Large intestine (tissue), 12 donors: ENCODE measurements around the gene COMTD1. TPM values are rescaled to one million over a fixed set of nuclear protein-coding genes. Genes with fewer than 3 reads are reported as not detected.

Experiments used
- DNase-seq, 2 donors: peaks; one replicate each; pipeline versions ENCODE4 v3.0.0 to v3.0.0-alpha.2; 2013
- H3K27ac ChIP-seq: one replicate; pipeline ENCODE4 v1.5.1; 2013; ENCODE audit warnings: low read length
- H3K27me3 ChIP-seq: 2 replicates; pipeline ENCODE4 v1.6.1; 2013; ENCODE audit warnings: low read length; ENCODE audit not compliant: control insufficient read depth, insufficient read depth
- H3K36me3 ChIP-seq: 2 replicates; pipeline ENCODE4 v1.6.1; 2013; ENCODE audit warnings: low read length; ENCODE audit not compliant: control insufficient read depth, insufficient read depth
- H3K4me1 ChIP-seq: one replicate; pipeline ENCODE4 v1.6.1; 2013; ENCODE audit warnings: low read length; ENCODE audit not compliant: control insufficient read depth, insufficient read depth
- H3K4me3 ChIP-seq: one replicate; pipeline ENCODE4 v1.5.1; 2013; ENCODE audit warnings: low read length
- H3K9me3 ChIP-seq: one replicate; pipeline ENCODE4 v1.6.1; 2013; ENCODE audit warnings: mild to moderate bottlenecking, low read depth, low read length, moderate library complexity; ENCODE audit not compliant: control insufficient read depth
- WGBS: methylation state at CpG from one replicate; pipeline ENCODE4 v1.1.5; 2013; ENCODE audit warnings: low lambda C conversion rate; ENCODE audit not compliant: insufficient coverage; 5-methylcytosine and 5-hydroxymethylcytosine counted together
- long read RNA-seq, 11 donors: transcript quantifications; one replicate each; lab custom pipeline, GENCODE V29; 2026
- polyA plus RNA-seq: library from polyadenylated mRNA; unstranded; fragments of 120-200 nt; gene quantifications from one replicate; pipeline ENCODE4 v1.2.1, GENCODE V29; 2013

COMTD1 gene
- polyA plus RNA-seq = 34.2 TPM
- long read RNA-seq, donor 1, transcript COMTD1-201 (7 exons, 976 nt) = major isoform, 14 of 19 reads
- long read RNA-seq, donor 1, partial matches to known transcripts = 5 of 19 reads
- long read RNA-seq, donor 1, other reads (novel, unspliced or antisense) = 0 of 19 reads
- long read RNA-seq, donor 2, transcript COMTD1-201 (7 exons, 976 nt) = major isoform, 32 of 38 reads
- long read RNA-seq, donor 2, partial matches to known transcripts = 0 of 38 reads
- long read RNA-seq, donor 2, other reads (novel, unspliced or antisense) = 0 of 38 reads
- long read RNA-seq, donor 3 = 0 reads
- long read RNA-seq, donor 4, partial matches to known transcripts = 0 of 2 reads
- long read RNA-seq, donor 4, other reads (novel, unspliced or antisense) = 0 of 2 reads
- long read RNA-seq, donor 5, transcript COMTD1-201 (7 exons, 976 nt) = major isoform, 7 of 7 reads
- long read RNA-seq, donor 5, partial matches to known transcripts = 0 of 7 reads
- long read RNA-seq, donor 5, other reads (novel, unspliced or antisense) = 0 of 7 reads
- long read RNA-seq, donor 6, transcript COMTD1-201 (7 exons, 976 nt) = major isoform, 14 of 20 reads
- long read RNA-seq, donor 6, partial matches to known transcripts = 0 of 20 reads
- long read RNA-seq, donor 6, other reads (novel, unspliced or antisense) = 0 of 20 reads
- long read RNA-seq, donor 7, transcript COMTD1-201 (7 exons, 976 nt) = major isoform, 5 of 5 reads
- long read RNA-seq, donor 7, partial matches to known transcripts = 0 of 5 reads
- long read RNA-seq, donor 7, other reads (novel, unspliced or antisense) = 0 of 5 reads
- long read RNA-seq, donor 8, transcript COMTD1-201 (7 exons, 976 nt) = major isoform, 29 of 31 reads
- long read RNA-seq, donor 8, partial matches to known transcripts = 0 of 31 reads
- long read RNA-seq, donor 8, other reads (novel, unspliced or antisense) = 0 of 31 reads
- long read RNA-seq, donor 9, transcript COMTD1-201 (7 exons, 976 nt) = major isoform, 26 of 33 reads
- long read RNA-seq, donor 9, partial matches to known transcripts = 5 of 33 reads
- long read RNA-seq, donor 9, other reads (novel, unspliced or antisense) = 0 of 33 reads
- long read RNA-seq, donor 10, transcript COMTD1-201 (7 exons, 976 nt) = major isoform, 18 of 19 reads
- long read RNA-seq, donor 10, partial matches to known transcripts = 0 of 19 reads
- long read RNA-seq, donor 10, other reads (novel, unspliced or antisense) = 0 of 19 reads
- long read RNA-seq, donor 11, transcript COMTD1-201 (7 exons, 976 nt) = major isoform, 20 of 24 reads
- long read RNA-seq, donor 11, partial matches to known transcripts = 0 of 24 reads
- long read RNA-seq, donor 11, other reads (novel, unspliced or antisense) = 0 of 24 reads

- WGBS = no CpG with 5 or more reads among the region's 76 CpGs
- H3K27ac ChIP-seq = peak within 1 kb of the TSS; percentile 77
- DNase-seq = peak; percentile 94
Measured at GRCh38 chr10:75235375-75236177, at the start of gene COMTD1. Gene COMTD1, minus strand, starts transcription at chr10:75235957. Its CDS starts 29 bp downstream, at chr10:75235928.

GRCh38 chr10:75283671-75284470, 48.1 kb upstream of the COMTD1 start:
- WGBS = 100% methylated on average over 1 of the region's 12 CpGs
- H3K4me1 ChIP-seq = peaks cover 26% of the 10 kb centered on the region
- H3K4me3 ChIP-seq = no peak overlapping the region
- H3K9me3 ChIP-seq = no peaks in the 10 kb centered on the region
- peak; percentile 42 to 67 for DNase-seq
- H3K27me3 ChIP-seq = no peaks in the 10 kb centered on the region
- no peaks in the 10 kb centered on the region for H3K36me3 ChIP-seq
- H3K27ac ChIP-seq = peak overlapping the region; percentile 25

More at GRCh38 chr10:75235375-75236177, at the start of gene COMTD1:
- peaks cover 43% of the 10 kb centered on the region for H3K4me1 ChIP-seq
- peaks cover 23% of the 10 kb centered on the region for H3K36me3 ChIP-seq
- peaks cover 3% of the 10 kb centered on the region for H3K9me3 ChIP-seq
- peak within 1 kb of the TSS; percentile 70 for H3K4me3 ChIP-seq
- H3K27me3 ChIP-seq = no peaks in the 10 kb centered on the region

- Histone ChIP-seq H3K36me3 (no peaks in the 10 kb centered on the region), H3K9me3 (no peaks in the 10 kb centered on the region), H3K27me3 (no peaks in the 10 kb centered on the region), H3K4me3 (no peak overlapping the region), H3K4me1 (peaks cover 26% of the 10 kb centered on the region), H3K27ac (peak overlapping the region; percentile 25)
- no CpG with 5 or more reads among the region's 14 CpGs for WGBS
- DNase-seq = peak in 1 of 2 donors; percentile 68
Measured at GRCh38 chr10:75283078-75283670, 47.4 kb upstream of the COMTD1 start.

- Histone ChIP-seq H3K9me3 (no peaks in the 10 kb centered on the region), H3K4me1 (peaks cover 26% of the 10 kb centered on the region), H3K36me3 (no peaks in the 10 kb centered on the region), H3K27me3 (no peaks in the 10 kb centered on the region), H3K4me3 (no peak overlapping the region), H3K27ac (no peak overlapping the region)
- peak; percentile 54 to 74 for DNase-seq
- no CpG with 5 or more reads among the region's 2 CpGs for WGBS
Measured at GRCh38 chr10:75281974-75282373, 46.2 kb upstream of the COMTD1 start.

GRCh38 chr10:75280236-75280635, 44.5 kb upstream of the COMTD1 start:
- Histone ChIP-seq H3K27me3 (no peaks in the 10 kb centered on the region), H3K4me3 (no peak overlapping the region), H3K27ac (no peak overlapping the region), H3K36me3 (no peaks in the 10 kb centered on the region), H3K9me3 (no peaks in the 10 kb centered on the region), H3K4me1 (peaks cover 34% of the 10 kb centered on the region)
- WGBS = no CpG with 5 or more reads among the region's 2 CpGs
- no peak for DNase-seq

GRCh38 chr10:75276069-75276872, 40.5 kb upstream of the COMTD1 start:
- no peaks in the 10 kb centered on the region for H3K36me3 ChIP-seq
- no peak overlapping the region for H3K27ac ChIP-seq
- no peaks in the 10 kb centered on the region for H3K27me3 ChIP-seq
- DNase-seq = peak in 1 of 2 donors; percentile 72
- WGBS = no CpG with 5 or more reads among the region's 46 CpGs
- no peaks in the 10 kb centered on the region for H3K9me3 ChIP-seq
- H3K4me1 ChIP-seq = peaks cover 8% of the 10 kb centered on the region
- H3K4me3 ChIP-seq = peak overlapping the region; percentile 42

- Histone ChIP-seq H3K4me1 (peaks cover 8% of the 10 kb centered on the region), H3K4me3 (no peak overlapping the region), H3K27me3 (no peaks in the 10 kb centered on the region), H3K36me3 (no peaks in the 10 kb centered on the region), H3K9me3 (no peaks in the 10 kb centered on the region), H3K27ac (no peak overlapping the region)
- DNase-seq = no peak
- WGBS = no CpG with 5 or more reads among the region's 7 CpGs
Measured at GRCh38 chr10:75272896-75273295, 37.1 kb upstream of the COMTD1 start.

DNA sequence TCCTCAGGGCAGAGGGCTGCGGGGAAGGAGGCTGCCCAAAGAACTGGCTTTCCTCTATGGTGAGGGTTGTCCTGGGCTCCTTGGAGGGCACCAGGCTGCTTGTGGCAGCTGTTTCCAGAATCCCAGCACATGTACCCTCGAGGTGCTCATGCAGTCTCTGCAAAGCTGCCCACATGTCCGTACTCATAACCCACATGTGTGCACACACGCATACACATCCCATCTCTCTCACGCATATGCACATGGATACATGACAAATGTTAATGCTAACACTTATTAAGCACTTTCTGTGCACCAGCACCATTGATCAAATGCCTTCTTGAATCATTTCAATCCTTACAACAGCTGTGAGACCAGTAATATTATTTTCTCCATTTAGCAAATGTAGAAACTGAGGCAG, 36.3 kb upstream of the COMTD1 start:
- Histone ChIP-seq H3K4me1 (peaks cover 8% of the 10 kb centered on the region), H3K36me3 (no peaks in the 10 kb centered on the region), H3K9me3 (no peaks in the 10 kb centered on the region), H3K27me3 (no peaks in the 10 kb centered on the region), H3K4me3 (no peak overlapping the region), H3K27ac (no peak overlapping the region)
- WGBS = no CpG with 5 or more reads among the region's 5 CpGs
- no peak for DNase-seq
